Testis (tissue), 2 donors: ENCODE results near the gene EPGN.

Experiments
- CTCF ChIP-seq, 3 experiments: fragments of 450-650 bp in 2 of 3; fragments of 200-600 bp in 1 of 3; sonication (generic) in 1 of 3; IDR thresholded peaks; one replicate each; pipeline ENCODE4 v1.5.1; 2016 to 2019; ENCODE audit warnings: antibody characterized with exemption in 3 of 3, mild to moderate bottlenecking in 2 of 3, moderate library complexity in 1 of 3
- POLR2A ChIP-seq: fragments of 450-650 bp; IDR thresholded peaks from one replicate; pipeline ENCODE4 v1.6.1; 2017; ENCODE audit warnings: antibody characterized with exemption, mild to moderate bottlenecking, moderate library complexity

DNA sequence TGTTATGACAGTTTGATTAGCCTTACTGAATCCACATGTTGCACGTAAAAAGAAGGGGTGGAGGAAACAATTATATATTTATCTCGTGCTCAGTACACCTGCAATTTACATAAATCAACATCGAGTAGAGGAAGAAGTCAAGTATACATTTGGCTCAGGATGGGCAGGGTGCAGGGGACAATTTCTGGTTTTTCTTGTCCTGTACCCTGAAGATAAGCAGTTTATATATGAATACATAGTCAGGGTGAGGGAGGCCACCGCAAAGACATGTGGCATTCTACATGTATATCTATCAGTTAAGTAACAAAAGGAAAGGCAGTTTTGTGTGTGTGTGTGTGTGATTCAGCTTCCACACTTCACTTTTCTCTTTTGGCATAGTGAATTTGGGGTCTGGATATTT is 45.6 kb downstream of the EPGN start:
- TF ChIP-seq POLR2A (no peak), CTCF (IDR thresholded peaks at IDR 0.05) (no peak)
